Measurements from ENCODE around the gene DYSF.

DYSF gene

DNA sequence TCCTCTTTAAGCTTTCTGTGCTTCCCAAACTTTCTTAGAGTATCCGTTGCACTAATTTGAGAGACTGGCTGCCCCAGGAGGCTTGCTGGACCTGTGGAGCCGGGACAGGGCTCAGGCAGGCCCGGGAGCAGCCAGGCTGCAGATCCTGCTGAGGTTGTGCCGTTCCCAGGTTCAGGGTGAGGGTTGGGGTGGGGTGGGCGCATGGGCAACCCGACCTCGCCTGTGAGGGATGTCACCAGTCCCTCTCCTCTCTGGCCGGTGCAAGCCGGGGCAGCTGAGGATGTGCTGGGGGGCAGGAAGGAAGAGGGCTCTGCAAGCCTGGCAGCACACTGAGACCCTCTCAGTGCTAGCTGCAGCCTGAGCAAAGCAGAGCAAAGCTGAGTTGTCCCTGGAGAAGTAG, 57.6 kb downstream of the DYSF start:
- DNase-seq (ENCODE audit: low spot score) = no peak
- TF ChIP-seq, protein P1, sequence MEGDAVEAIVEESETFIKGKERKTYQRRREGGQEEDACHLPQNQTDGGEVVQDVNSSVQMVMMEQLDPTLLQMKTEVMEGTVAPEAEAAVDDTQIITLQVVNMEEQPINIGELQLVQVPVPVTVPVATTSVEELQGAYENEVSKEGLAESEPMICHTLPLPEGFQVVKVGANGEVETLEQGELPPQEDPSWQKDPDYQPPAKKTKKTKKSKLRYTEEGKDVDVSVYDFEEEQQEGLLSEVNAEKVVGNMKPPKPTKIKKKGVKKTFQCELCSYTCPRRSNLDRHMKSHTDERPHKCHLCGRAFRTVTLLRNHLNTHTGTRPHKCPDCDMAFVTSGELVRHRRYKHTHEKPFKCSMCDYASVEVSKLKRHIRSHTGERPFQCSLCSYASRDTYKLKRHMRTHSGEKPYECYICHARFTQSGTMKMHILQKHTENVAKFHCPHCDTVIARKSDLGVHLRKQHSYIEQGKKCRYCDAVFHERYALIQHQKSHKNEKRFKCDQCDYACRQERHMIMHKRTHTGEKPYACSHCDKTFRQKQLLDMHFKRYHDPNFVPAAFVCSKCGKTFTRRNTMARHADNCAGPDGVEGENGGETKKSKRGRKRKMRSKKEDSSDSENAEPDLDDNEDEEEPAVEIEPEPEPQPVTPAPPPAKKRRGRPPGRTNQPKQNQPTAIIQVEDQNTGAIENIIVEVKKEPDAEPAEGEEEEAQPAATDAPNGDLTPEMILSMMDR (IDR thresholded peaks at IDR 0.05; ENCODE audit: extremely low read depth, insufficient read depth, missing control alignments) = no peak
- in situ Hi-C loops (cut with MboI; ENCODE audit: low pct_unique_long_range_greater_than_20kb, low sequenced_read_pairs, unreplicated experiment) = loop anchor here (5.0 kb wide), 1 partner anchor 209 kb away; no protein-coding TSS in a partner anchor

DNA sequence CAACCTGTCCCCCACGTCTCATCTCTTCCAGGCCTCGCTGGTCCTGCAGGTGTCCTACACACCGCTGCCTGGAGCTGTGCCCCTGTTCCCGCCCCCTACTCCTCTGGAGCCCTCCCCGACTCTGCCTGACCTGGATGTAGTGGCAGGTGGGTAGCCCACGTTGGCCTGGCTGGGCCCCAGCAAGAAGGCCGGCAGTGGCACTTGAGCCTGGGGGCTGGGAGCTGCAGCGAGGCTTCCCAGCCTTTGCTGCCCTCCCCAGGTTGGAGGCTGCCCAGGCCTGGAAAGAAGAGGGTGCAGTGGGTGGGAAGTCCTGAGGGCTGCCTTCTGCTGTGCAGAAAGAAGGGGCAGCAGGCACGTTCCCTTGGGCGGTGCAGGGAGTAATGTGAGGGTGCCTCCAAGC, 58.4 kb downstream of the DYSF start:
- TF ChIP-seq, protein P1 (IDR thresholded peaks at IDR 0.05; ENCODE audit: extremely low read depth, insufficient read depth, missing control alignments) = no peak
- in situ Hi-C loops (cut with MboI; ENCODE audit: low pct_unique_long_range_greater_than_20kb, low sequenced_read_pairs, unreplicated experiment) = loop anchor here (5.0 kb wide), 1 partner anchor 209 kb away; no protein-coding TSS in a partner anchor
- no peak for DNase-seq (ENCODE audit: low spot score)

DNA sequence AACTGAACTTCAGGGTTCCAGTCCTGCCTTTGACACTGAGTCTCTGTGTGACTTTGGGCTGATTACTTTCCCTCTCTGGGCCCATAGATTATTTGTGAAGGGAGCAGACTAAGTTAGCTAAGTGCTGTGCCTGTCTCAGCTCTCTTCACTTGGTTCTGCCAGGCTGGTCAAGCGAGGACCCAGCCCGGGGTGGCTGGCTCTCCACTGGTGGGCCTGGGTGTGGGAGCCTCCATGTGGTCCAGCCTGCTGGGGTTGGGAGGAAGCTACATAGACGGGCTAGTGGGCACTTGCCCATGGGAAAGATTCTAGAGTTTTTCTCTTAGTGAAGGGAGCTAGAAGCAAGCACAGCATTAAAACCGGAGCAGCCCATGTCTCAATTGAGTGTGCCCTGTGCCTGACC, 59.0 kb downstream of the DYSF start:
- DNase-seq (ENCODE audit: low spot score) = no peak
- in situ Hi-C loops (cut with MboI; ENCODE audit: low pct_unique_long_range_greater_than_20kb, low sequenced_read_pairs, unreplicated experiment) = loop anchor here (5.0 kb wide), 1 partner anchor 210 kb away; no protein-coding TSS in a partner anchor
- TF ChIP-seq, protein P1 (IDR thresholded peaks at IDR 0.05; ENCODE audit: extremely low read depth, insufficient read depth, missing control alignments) = no peak

DNA sequence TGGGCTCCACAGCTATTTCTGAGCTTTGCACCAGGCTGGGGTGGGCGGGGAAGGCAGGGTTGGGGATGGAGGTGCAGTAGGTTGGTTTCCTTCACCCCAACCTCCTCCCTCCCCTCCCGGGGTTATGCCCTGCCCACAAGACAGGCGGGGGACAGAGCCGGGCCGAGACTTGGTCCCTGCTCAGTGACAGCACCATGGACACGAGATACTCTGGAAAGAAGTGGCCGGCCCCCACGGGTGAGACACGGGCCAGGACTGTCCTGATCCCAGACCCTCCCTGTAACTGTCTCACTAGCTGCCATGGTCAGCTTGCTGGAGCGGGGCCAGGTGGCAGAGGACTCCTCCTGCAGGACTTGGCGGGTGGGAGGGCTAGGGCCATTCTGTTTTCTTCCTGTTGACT, 59.7 kb downstream of the DYSF start:
- in situ Hi-C loops (cut with MboI; ENCODE audit: low pct_unique_long_range_greater_than_20kb, low sequenced_read_pairs, unreplicated experiment) = loop anchor here (5.0 kb wide), 1 partner anchor 211 kb away; no protein-coding TSS in a partner anchor
- TF ChIP-seq, protein P1 (IDR thresholded peaks at IDR 0.05; ENCODE audit: extremely low read depth, insufficient read depth, missing control alignments) = no peak
- DNase-seq (ENCODE audit: low spot score) = no peak

DNA sequence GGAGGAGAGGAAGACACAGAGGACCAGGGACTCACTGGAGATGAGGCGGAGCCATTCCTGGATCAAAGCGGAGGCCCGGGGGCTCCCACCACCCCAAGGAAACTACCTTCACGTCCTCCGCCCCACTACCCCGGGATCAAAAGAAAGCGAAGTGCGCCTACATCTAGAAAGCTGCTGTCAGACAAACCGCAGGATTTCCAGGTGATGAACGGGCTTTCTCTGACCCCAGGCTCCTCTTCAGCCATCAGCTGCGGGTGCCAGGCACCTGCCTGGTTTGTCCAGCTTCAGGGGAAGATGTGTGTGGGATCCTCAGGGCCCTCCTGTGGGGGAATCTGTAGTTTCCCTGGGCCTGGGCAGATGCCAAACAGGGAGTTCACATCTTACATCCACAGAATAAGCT, 60.4 kb downstream of the DYSF start:
- DNase-seq (ENCODE audit: low spot score) = no peak
- TF ChIP-seq, protein P1 (IDR thresholded peaks at IDR 0.05; ENCODE audit: extremely low read depth, insufficient read depth, missing control alignments) = no peak
- in situ Hi-C loops (cut with MboI; ENCODE audit: low pct_unique_long_range_greater_than_20kb, low sequenced_read_pairs, unreplicated experiment) = loop anchor here (5.0 kb wide), 1 partner anchor 211 kb away; no protein-coding TSS in a partner anchor

DNA sequence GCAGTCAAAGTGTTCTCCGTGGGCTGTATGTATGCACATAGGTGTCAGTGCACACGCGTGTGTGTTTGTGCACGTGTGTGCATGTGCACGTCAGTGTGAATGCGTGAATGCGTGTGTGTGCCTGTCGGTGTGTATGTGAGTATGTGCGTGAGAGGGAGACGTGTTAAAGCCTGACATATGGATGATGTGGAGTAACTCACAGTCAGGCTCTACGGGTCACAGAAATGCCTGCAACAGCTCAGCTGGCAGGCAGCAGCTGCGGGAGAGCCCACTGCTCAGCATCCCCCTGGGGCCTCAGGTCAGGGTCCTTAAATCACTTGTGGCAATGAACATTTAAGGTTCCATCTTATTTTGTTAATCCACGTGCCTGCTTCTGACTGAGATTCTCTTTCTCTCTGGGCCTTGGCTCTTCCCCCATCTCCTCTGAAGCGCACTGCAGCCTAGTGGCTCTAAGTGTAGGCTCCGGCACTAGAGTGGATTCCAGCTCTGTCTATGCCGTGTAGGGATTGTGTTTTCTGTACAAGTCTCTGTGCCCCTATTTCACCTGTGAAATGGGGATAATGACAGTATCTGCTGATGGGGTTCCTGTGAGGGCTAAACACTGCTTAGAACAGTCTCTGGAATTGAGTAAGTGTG, 63.0 kb downstream of the DYSF start:
- no peak for DNase-seq (ENCODE audit: low spot score)
- in situ Hi-C loops (cut with MboI; ENCODE audit: low pct_unique_long_range_greater_than_20kb, low sequenced_read_pairs, unreplicated experiment) = no loop called here
- TF ChIP-seq, protein P1 (IDR thresholded peaks at IDR 0.05; ENCODE audit: extremely low read depth, insufficient read depth, missing control alignments) = no peak

All from GM13977 (cell line).